IPS-18a (cell line): ENCODE measurements around the gene TMEM130.

Experiments
- H3K27ac ChIP-seq: one replicate; pipeline ENCODE4 v1.5.1; 2013; ENCODE audit warnings: low read length
- H3K27me3 ChIP-seq: one replicate; pipeline ENCODE4 v1.6.1; 2013; ENCODE audit warnings: mild to moderate bottlenecking, low read length; ENCODE audit not compliant: control insufficient read depth, insufficient read depth
- H3K36me3 ChIP-seq: one replicate; pipeline ENCODE4 v1.6.1; 2013; ENCODE audit warnings: low read depth, low read length; ENCODE audit not compliant: control insufficient read depth
- H3K4me1 ChIP-seq: one replicate; pipeline ENCODE4 v1.6.1; 2013; ENCODE audit warnings: low read depth, low read length; ENCODE audit not compliant: control insufficient read depth
- H3K4me3 ChIP-seq: one replicate; pipeline ENCODE4 v1.5.1; 2013; ENCODE audit warnings: low read length
- H3K9ac ChIP-seq: one replicate; pipeline ENCODE4 v1.6.1; 2013; ENCODE audit warnings: mild to moderate bottlenecking, low read length, moderate library complexity
- H3K9me3 ChIP-seq: one replicate; pipeline ENCODE4 v1.6.1; 2013; ENCODE audit warnings: low read depth, low read length; ENCODE audit not compliant: control insufficient read depth

TMEM130 gene

DNA sequence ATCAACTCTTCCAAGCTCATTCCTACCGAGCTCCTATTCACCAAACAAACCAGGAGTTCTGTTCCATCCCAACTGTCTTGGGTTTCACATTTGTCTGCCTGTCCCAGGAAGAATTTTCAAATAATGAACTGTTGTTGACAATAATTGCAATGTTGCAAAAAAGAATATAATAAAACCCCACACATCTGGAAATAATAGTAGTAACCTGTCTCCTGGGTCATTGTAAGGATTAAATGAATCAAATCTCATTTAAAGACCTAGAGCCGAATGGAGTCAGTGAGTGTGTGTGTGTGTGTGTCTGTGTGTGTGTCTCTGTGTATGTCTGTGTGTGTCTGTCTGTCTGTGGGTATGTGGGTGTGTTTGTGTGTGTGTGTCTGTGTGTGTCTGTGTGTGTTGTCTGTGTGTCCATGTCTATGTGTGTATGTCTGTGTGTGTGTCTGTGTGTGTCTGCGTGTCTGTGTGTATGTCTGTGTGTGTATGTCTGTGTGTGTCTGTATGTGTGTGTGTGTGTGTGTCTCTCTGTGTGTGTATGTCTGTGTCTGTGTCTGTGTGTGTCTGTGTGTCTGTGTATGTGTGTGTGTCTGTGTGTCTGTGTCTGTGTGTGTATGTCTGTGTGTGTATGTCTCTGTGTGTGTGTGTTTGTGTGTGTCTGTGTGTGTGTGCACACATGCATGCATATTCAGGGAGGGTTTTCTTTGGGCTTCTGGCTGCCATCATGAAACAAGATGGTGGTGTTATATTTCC lies 52.7 kb downstream of the TMEM130 start:
- Histone ChIP-seq H3K36me3 (no peaks in the 10 kb centered on the region), H3K4me3 (no peak overlapping the region)

DNA sequence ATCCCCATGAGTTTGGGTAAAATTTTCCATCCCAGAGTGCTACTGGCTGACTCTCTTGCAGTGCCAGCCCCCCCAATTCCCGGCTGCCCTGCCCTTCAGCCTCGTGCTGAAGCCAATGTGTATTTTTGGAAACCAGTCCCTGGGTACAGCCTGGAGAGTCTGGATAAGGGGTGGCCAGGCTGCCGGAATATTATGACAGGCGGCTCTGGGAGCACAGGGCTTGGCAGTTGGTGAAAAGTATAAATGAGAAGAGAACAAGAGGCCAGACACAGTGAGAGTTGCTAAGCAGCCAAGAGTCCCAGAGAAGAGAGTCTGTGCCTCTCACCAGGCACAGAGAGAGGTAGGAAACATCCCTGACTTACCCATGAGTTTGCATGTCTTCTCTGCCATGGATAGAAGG lies 53.6 kb downstream of the TMEM130 start:
- no peak overlapping the region for H3K9ac ChIP-seq
- peaks cover 6% of the 10 kb centered on the region for H3K4me1 ChIP-seq
- no peaks in the 10 kb centered on the region for H3K9me3 ChIP-seq
- H3K36me3 ChIP-seq, result no peaks in the 10 kb centered on the region
- H3K27me3 ChIP-seq, result no peaks in the 10 kb centered on the region
- no peak overlapping the region for H3K4me3 ChIP-seq
- H3K27ac ChIP-seq, result no peak overlapping the region

More for the DNA sequence above, 52.7 kb downstream of the TMEM130 start:
- no peaks in the 10 kb centered on the region for H3K27me3 ChIP-seq
- H3K9ac ChIP-seq, result no peak overlapping the region
- peaks cover 6% of the 10 kb centered on the region for H3K4me1 ChIP-seq
- no peak overlapping the region for H3K27ac ChIP-seq
- no peaks in the 10 kb centered on the region for H3K9me3 ChIP-seq

- no peaks in the 10 kb centered on the region for H3K27me3 ChIP-seq
- no peak overlapping the region for H3K4me3 ChIP-seq
- no peaks in the 10 kb centered on the region for H3K9me3 ChIP-seq
- no peaks in the 10 kb centered on the region for H3K36me3 ChIP-seq
- peaks cover 6% of the 10 kb centered on the region for H3K4me1 ChIP-seq
- no peak overlapping the region for H3K27ac ChIP-seq
- no peak overlapping the region for H3K9ac ChIP-seq
Observed at GRCh38 chr7:98815313-98815712, 54.5 kb downstream of the TMEM130 start.

DNA sequence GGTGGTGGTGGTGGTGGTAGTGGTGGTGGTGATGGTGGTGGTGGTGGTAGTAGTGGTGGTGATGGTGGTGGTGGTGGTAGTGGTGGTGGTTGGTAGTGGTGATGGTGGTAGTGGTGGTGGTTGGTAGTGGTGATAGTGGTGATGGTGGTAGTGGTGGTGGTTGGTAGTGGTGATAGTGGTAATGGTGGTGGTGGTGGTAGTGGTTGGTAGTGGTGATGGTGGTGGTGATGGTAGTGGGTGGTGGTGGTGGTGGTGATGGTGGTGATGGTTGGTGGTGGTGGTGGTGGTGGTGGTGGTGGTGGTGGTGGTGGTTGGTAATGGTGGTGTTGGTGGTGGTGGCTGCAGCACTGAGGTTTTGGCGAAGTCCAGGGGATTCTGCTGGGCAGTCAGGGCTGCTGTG lies 58.5 kb downstream of the TMEM130 start:
- Histone ChIP-seq H3K4me3 (no peak overlapping the region), H3K36me3 (no peaks in the 10 kb centered on the region), H3K27me3 (no peaks in the 10 kb centered on the region), H3K4me1 (no peaks in the 10 kb centered on the region), H3K9me3 (no peaks in the 10 kb centered on the region), H3K27ac (no peak overlapping the region), H3K9ac (no peak overlapping the region)

DNA sequence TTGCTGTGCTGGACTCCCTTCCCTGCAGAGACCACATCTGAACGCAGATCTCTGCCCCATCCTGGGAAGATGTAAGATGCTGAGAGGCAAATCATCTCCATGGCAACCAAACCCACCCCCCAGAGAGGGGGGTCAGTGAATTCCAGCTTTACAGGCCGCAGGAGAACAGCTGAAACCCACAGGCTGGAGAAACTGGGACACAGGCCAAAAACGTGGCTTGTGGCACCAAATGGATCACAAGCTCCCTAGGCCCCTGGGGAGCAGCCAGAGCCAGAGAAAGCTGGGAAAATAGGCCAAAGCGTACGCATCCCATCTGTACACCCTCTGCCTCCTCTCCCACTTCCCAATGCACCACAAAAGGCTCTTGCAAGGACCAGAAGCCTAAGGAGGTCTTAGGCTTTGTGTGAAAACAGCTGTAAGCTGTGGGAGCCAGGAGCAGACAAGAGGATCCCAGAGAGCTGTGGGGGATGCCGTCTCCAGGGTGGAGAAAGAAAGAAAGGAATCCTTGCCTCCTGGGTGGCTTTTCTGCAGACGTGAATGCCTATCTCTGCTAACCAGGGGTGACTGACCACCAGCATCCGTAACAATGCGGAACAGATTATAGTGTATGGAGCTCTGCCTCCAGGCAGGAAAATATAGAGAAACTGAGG lies 59.5 kb downstream of the TMEM130 start:
- no peaks in the 10 kb centered on the region for H3K9me3 ChIP-seq
- no peak overlapping the region for H3K4me3 ChIP-seq
- no peaks in the 10 kb centered on the region for H3K27me3 ChIP-seq
- no peak overlapping the region for H3K9ac ChIP-seq
- H3K36me3 ChIP-seq, result no peaks in the 10 kb centered on the region
- no peak overlapping the region for H3K27ac ChIP-seq
- no peaks in the 10 kb centered on the region for H3K4me1 ChIP-seq

DNA sequence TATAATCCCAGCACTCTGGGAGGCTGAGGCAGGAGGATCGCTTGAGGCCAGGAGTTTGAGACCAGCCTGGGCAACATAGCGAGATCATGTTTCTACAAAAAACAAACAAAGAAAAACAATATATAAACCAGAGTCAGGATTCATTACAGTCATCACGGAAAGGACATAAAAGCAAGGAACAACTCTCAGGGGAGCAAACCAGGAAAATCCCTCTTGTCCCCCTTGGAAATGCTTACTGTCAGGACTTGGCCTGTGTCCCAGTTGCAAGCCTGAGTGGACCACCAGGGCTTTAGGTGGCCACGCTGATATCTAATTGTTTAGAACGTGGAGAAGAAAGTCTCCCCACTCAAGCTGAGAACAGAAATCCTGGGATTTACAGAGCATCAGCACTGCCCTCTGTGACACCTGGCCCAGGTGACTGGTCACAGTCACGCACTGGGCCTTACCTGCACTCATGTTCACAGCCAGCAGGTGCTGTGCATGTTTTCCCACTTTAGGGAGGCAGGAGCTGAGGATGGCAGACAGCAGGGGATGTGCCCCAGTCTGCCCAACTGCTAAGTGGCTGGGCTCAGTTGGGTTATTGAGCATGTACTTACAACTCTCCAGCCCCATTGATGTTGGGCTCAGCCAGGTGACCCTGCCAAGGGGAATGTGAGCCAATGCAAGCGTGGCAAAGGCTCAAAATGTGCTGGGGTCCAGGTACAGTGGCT lies 60.9 kb downstream of the TMEM130 start:
- Histone ChIP-seq H3K27ac (no peak overlapping the region), H3K9me3 (no peaks in the 10 kb centered on the region), H3K36me3 (no peaks in the 10 kb centered on the region), H3K4me1 (no peaks in the 10 kb centered on the region), H3K9ac (no peak overlapping the region), H3K27me3 (no peaks in the 10 kb centered on the region), H3K4me3 (no peak overlapping the region)

DNA sequence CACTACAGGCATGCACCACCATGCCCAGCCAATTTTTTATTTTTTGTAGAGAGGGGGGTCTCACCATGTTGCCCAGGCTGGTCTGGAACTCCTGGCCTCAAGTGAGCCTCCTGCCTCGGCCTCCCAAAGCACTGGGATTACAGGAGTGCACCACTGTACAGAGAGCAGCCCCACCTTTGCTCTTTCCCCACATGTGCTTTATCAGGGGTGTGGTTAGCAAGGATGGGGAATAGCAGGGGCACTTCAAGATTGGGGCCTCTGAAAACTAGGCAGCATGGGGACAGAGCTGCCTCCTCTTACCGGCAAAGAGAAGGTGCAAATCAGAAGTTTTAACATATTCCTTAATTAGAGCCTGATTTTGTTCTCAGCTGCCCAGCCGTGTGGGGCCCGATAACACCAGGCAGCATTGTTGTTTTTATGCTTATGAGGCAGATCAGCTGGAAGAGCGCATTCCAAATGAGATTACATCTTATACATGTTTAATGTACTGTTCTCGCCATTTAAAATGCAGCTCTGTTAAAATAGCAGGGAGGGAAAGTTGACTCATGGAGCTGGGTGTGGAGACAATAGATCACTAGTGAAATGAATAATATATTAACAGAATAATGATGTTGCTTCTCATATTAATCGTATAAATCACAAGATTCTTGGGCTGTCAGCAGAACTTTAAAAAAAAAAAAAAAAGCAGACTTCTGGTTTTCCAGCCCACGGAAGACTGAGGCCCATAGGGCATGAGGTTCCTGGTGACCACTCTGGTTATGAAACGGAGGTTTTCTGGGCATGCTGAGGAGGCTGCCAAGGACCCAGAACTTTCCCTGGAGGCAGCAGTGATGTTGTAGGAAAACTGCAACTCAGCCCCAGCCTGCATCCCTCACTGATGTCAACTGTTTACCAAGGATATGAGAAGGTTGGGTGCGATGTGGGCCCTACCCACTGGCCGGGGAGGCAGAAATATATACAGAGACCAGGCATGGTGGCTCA lies 62.5 kb downstream of the TMEM130 start:
- Histone ChIP-seq H3K27ac (no peak overlapping the region), H3K9me3 (no peaks in the 10 kb centered on the region), H3K27me3 (no peaks in the 10 kb centered on the region), H3K4me1 (no peaks in the 10 kb centered on the region), H3K9ac (no peak overlapping the region), H3K4me3 (no peak overlapping the region), H3K36me3 (no peaks in the 10 kb centered on the region)

DNA sequence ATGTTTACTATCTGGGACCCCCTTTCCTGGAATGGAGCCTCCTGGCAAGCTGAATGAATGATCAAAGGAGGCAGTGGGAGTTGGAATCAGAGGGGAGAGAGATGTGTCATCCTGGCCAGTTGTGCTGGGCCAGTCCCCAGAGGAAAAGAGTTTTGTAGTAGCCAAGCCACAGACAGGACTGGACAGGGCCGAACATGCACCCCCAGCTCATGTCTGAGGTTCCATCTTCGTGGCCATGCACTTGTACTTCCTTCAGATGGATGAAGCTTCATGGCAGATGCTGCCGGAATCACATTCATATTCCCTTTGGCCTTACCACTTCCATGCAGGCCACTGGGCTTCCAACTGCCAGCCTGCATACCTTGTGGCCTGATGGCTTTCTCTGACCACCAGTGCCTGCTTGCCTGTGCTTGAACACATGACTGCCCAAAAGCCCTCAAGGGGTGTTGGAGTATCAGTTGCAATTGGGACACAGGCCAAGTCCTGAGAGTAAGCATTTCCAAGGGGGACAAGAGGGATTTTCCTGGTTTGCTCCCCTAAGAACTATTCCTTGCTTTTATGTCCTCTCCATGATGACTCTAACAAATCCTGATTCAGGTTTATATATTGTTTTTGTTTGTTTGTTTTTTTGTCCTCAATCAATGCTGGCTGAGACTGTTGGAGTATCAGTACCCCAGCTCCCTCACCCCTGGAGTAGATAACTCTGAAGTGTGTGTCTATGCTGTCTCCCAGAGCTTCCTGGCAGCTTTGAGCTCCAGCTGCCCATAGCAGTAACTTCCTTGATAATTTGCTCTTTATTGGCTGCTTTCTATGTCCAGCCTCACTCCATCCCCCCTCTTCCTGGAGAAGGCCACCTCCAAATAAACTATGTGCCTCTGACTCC lies 63.6 kb downstream of the TMEM130 start:
- Histone ChIP-seq H3K27me3 (no peaks in the 10 kb centered on the region), H3K9me3 (no peaks in the 10 kb centered on the region), H3K27ac (no peak overlapping the region), H3K36me3 (no peaks in the 10 kb centered on the region), H3K4me1 (no peaks in the 10 kb centered on the region), H3K4me3 (no peak overlapping the region), H3K9ac (no peak overlapping the region)

DNA sequence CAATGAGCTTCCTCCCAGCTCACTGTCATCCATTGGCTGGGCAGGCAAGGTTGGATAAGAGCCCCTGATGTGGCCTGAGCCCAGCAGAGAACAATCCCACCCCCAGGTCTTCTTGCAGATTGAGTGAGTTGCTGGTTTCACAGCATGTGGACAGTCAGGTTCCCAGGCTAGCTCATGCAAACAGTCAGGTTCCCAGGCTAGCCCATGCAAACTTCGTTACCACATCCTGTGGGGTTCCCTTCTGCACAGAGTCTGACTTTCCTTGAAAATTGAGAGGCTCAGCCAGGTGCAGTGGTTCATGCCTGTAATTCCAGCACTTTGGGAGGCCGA lies 67.1 kb downstream of the TMEM130 start:
- Histone ChIP-seq H3K9ac (no peak overlapping the region), H3K9me3 (no peaks in the 10 kb centered on the region), H3K36me3 (no peaks in the 10 kb centered on the region), H3K27me3 (no peaks in the 10 kb centered on the region), H3K4me3 (no peak overlapping the region), H3K4me1 (no peaks in the 10 kb centered on the region), H3K27ac (no peak overlapping the region)

DNA sequence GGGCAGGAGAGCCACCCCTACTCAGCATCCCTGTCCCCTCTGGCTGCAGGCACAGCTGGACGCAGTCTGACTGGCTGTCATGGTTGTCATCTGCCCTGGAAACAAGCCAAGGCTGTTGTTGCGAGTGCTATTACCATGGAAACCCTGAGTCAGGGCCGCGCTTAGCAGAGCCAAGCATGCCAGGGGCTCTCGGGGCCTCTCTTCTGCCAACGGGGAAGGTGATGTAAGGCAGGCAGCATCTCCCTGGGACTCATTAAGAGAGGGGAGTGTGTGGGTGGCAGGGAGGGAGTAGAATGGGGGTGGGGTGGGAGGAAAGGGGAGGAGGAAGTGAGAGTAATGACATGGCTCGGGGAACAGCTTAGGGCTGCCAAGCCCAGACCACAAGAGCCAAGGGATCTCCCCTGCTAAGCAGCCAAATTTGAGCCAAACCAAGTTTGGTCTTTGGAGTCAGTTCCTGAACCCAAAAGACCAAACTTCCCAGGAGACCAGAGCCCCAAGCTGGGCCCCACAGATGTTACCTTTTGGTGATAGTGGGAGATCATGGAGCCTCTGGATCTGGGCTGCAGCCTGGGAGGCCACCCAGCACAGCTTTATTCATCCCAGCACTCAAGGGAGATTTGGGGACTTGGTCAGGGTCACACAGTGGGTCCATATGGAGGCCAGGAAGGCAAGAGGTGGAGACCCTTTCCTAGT lies 67.6 kb downstream of the TMEM130 start:
- Histone ChIP-seq H3K9me3 (no peaks in the 10 kb centered on the region), H3K4me1 (no peaks in the 10 kb centered on the region), H3K4me3 (no peak overlapping the region), H3K9ac (no peak overlapping the region), H3K27ac (no peak overlapping the region), H3K36me3 (no peaks in the 10 kb centered on the region), H3K27me3 (no peaks in the 10 kb centered on the region)
